ENCODE data around the gene PHGDH. TPM values are rescaled to one million over a fixed set of nuclear protein-coding genes. Genes with fewer than 3 reads are reported as not detected.

The PHGDH gene
- total RNA-seq, 4 donors from 2014 or later: 16.7 to 34.9 (median 26.4) TPM

GRCh38 chr1:119682141-119682540, 29.6 kb upstream of the PHGDH start:
- Histone ChIP-seq H3K27ac (no peak overlapping the region), H3K27me3 (no peaks in the 10 kb centered on the region), H3K4me3 (no peak overlapping the region), H3K36me3 (no peaks in the 10 kb centered on the region), H3K9me3 (no peaks in the 10 kb centered on the region), H3K4me1 (no peaks in the 10 kb centered on the region)
- no peak for ATAC-seq
- no peak for TF ChIP-seq CTCF (IDR thresholded peaks at IDR 0.05)
- TF ChIP-seq EP300 (IDR thresholded peaks at IDR 0.05): no peak
- no peak for TF ChIP-seq POLR2A (IDR thresholded peaks at IDR 0.05)
- TF ChIP-seq POLR2AphosphoS5 (IDR thresholded peaks at IDR 0.05): no peak

- no peak overlapping the region for H3K4me3 ChIP-seq
- WGBS, 2 donors (ENCODE audit: low coverage in 1 of 2): 92% methylated on average over 1 of the region's 1 CpG; no CpG with 5 or more reads in 1 of the 2 donors
- no peaks in the 10 kb centered on the region for H3K9me3 ChIP-seq
- TF ChIP-seq POLR2A (IDR thresholded peaks at IDR 0.05) (no peak), CTCF (IDR thresholded peaks at IDR 0.05) (no peak), POLR2AphosphoS5 (IDR thresholded peaks at IDR 0.05) (no peak), EP300 (IDR thresholded peaks at IDR 0.05) (no peak)
- H3K27me3 ChIP-seq: no peaks in the 10 kb centered on the region
- H3K36me3 ChIP-seq: no peaks in the 10 kb centered on the region
- no peak overlapping the region for H3K27ac ChIP-seq
- no peaks in the 10 kb centered on the region for H3K4me1 ChIP-seq
- no peak for ATAC-seq
Measured at GRCh38 chr1:119683893-119684292, 27.8 kb upstream of the PHGDH start.

GRCh38 chr1:119686661-119687060, 25.1 kb upstream of the PHGDH start:
- no peak for TF ChIP-seq EP300 (IDR thresholded peaks at IDR 0.05)
- no peak for TF ChIP-seq CTCF (IDR thresholded peaks at IDR 0.05)
- TF ChIP-seq POLR2AphosphoS5 (IDR thresholded peaks at IDR 0.05): no peak
- TF ChIP-seq POLR2A (IDR thresholded peaks at IDR 0.05): no peak
- no peaks in the 10 kb centered on the region for H3K4me1 ChIP-seq
- no peaks in the 10 kb centered on the region for H3K27me3 ChIP-seq
- H3K36me3 ChIP-seq: no peaks in the 10 kb centered on the region
- H3K4me3 ChIP-seq: no peak overlapping the region
- H3K9me3 ChIP-seq: no peaks in the 10 kb centered on the region
- H3K27ac ChIP-seq: no peak overlapping the region
- ATAC-seq: no peak
- 17 to 93% methylated on average over 1 to 2 of the region's 3 CpGs for WGBS, 2 donors (ENCODE audit: low coverage in 1 of 2)

- ATAC-seq: no peak
- no peaks in the 10 kb centered on the region for H3K9me3 ChIP-seq
- H3K4me3 ChIP-seq: no peak overlapping the region
Measured at GRCh38 chr1:119687434-119688079, 24.2 kb upstream of the PHGDH start.

More at GRCh38 chr1:119687434-119688079, 24.2 kb upstream of the PHGDH start:
- 70 to 83% methylated on average over 2 of the region's 2 CpGs for WGBS, 2 donors (ENCODE audit: low coverage in 1 of 2)
- Histone ChIP-seq H3K27ac (no peak overlapping the region), H3K27me3 (no peaks in the 10 kb centered on the region), H3K4me1 (no peaks in the 10 kb centered on the region), H3K36me3 (no peaks in the 10 kb centered on the region)
- no peak for TF ChIP-seq POLR2AphosphoS5 (IDR thresholded peaks at IDR 0.05)
- TF ChIP-seq CTCF (IDR thresholded peaks at IDR 0.05): no peak
- no peak for TF ChIP-seq POLR2A (IDR thresholded peaks at IDR 0.05)
- TF ChIP-seq EP300 (IDR thresholded peaks at IDR 0.05): no peak
